Tibial artery (tissue), 4 donors: ENCODE measurements around the gene FUT7.
A peak's percentile ranks its signal among the peaks of the same experiment; 100 is the strongest.

Experiments
- DNase-seq, 2 donors: peaks; one replicate each; pipeline ENCODE4 v3.0.0-alpha.2; 2019
- H3K27ac ChIP-seq, 2 donors: fragments of 200-600 bp; sonication (generic) in 1 of 2; 1 replicate in 1 of 2; 2 replicates in 1 of 2; pipeline ENCODE4 v1.5.1; 2018 to 2019; ENCODE audit warnings: mild to moderate bottlenecking in 1 of 2
- H3K27me3 ChIP-seq, 2 donors: fragments of 200-600 bp; sonication (generic) in 1 of 2; one replicate each; pipeline versions ENCODE4 v1.5.1 to v1.6.0; 2016 to 2019
- H3K36me3 ChIP-seq, 3 donors: fragments of 200-600 bp; sonication (generic) in 2 of 3; one replicate each; pipeline ENCODE4 v1.5.1; 2016 to 2019; ENCODE audit warnings: mild to moderate bottlenecking in 2 of 3
- H3K4me1 ChIP-seq, 4 donors: fragments of 200-600 bp; sonication (generic) in 2 of 4; 1 replicate in 3 of 4; 2 replicates in 1 of 4; pipeline ENCODE4 v1.5.1; 2016 to 2019
- H3K4me3 ChIP-seq, 2 donors: fragments of 200-600 bp; sonication (generic) in 1 of 2; 1 replicate in 1 of 2; 2 replicates in 1 of 2; pipeline ENCODE4 v1.5.1; 2018 to 2019; ENCODE audit warnings: mild to moderate bottlenecking in 2 of 2
- H3K9me3 ChIP-seq, 3 donors: fragments of 200-600 bp; sonication (generic) in 1 of 3; one replicate each; pipeline ENCODE4 v1.5.1; 2016 to 2019
- intact Hi-C: fragments of 100-400 bp; cut with DNase I; formaldehyde crosslinking; loops from one replicate; pipeline ENCODE4 v1.15.0; 2023; ENCODE audit warnings: low total_unique reads
- TF ChIP-seq, protein P1 (sequence below), 2 experiments: fragments of 200-600 bp in 1 of 2; fragments of 450-650 bp in 1 of 2; IDR thresholded peaks; one replicate each; pipeline ENCODE4 v1.5.1; 2017 to 2019; ENCODE audit warnings: antibody characterized with exemption in 2 of 2, mild to moderate bottlenecking in 1 of 2, moderate library complexity in 1 of 2

FUT7 gene

DNA sequence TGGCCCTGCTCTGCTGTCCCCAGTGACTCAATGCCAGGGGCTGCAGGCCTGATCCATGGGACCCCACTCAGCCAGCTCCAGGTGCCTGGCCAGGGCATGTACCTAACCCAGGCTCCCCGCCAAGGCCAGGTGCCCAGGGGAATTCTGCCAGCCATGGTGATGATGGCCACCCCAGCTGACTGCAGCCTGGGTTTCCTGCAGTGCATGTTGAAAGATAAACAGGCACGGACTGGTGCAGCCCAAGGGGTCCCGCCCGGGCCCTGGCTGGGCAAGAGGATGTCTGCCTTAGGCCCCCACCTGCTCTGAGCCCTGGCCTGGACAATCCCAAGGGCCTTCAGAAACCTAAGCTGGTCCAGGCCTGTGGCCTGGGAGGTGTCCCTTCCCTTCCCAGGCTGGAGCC is 5.1 kb downstream of the FUT7 start:
- Histone ChIP-seq H3K4me1 (peaks cover 0 to 38% (median 28%) of the 10 kb centered on the region in 4 donors), H3K27me3 (no peaks in the 10 kb centered on the region), H3K27ac (peak overlapping the region; percentile 31 to 72), H3K4me3 (peak overlapping the region; percentile 51 to 57), H3K9me3 (no peaks in the 10 kb centered on the region), H3K36me3 (no peaks in the 10 kb centered on the region)
- TF ChIP-seq, protein P1, sequence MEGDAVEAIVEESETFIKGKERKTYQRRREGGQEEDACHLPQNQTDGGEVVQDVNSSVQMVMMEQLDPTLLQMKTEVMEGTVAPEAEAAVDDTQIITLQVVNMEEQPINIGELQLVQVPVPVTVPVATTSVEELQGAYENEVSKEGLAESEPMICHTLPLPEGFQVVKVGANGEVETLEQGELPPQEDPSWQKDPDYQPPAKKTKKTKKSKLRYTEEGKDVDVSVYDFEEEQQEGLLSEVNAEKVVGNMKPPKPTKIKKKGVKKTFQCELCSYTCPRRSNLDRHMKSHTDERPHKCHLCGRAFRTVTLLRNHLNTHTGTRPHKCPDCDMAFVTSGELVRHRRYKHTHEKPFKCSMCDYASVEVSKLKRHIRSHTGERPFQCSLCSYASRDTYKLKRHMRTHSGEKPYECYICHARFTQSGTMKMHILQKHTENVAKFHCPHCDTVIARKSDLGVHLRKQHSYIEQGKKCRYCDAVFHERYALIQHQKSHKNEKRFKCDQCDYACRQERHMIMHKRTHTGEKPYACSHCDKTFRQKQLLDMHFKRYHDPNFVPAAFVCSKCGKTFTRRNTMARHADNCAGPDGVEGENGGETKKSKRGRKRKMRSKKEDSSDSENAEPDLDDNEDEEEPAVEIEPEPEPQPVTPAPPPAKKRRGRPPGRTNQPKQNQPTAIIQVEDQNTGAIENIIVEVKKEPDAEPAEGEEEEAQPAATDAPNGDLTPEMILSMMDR (IDR thresholded peaks at IDR 0.05): no peak
- DNase-seq: no peak
- intact Hi-C loops: loop anchor here (5.0 kb wide), 2 partner anchors 75 to 185 kb away; partner anchors contain the start of genes AJM1 and LCN12

DNA sequence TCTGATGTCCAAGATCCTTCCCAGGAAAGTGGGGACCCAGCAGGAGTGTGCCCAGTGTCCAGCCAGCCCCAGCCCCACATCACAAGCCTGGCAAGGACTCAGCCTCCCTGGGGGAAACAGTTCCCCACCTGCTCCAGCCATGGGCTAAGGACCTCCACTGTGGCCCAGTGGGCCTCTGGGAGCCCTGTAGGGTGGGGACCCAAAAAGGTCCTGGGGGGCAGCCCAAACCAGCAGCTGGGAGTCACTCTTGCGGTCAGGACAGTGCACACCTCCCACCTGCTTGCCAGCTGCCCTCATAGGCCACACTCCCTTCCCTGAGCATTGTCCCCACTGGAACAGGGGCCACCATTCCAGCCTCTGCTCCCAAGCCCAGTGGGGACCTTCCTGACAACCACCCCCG is 5.5 kb downstream of the FUT7 start:
- intact Hi-C loops: loop anchor here (5.0 kb wide), 2 partner anchors 74 to 184 kb away; partner anchors contain the start of genes AJM1 and LCN12
- H3K27ac ChIP-seq: no peak overlapping the region
- no peak overlapping the region for H3K4me3 ChIP-seq
- H3K4me1 ChIP-seq: peaks cover 0 to 38% (median 28%) of the 10 kb centered on the region in 4 donors
- TF ChIP-seq, protein P1 (IDR thresholded peaks at IDR 0.05): no peak
- no peaks in the 10 kb centered on the region for H3K27me3 ChIP-seq
- H3K36me3 ChIP-seq: peaks cover 0 to 2% (median 0%) of the 10 kb centered on the region in 3 donors
- H3K9me3 ChIP-seq: no peaks in the 10 kb centered on the region
- DNase-seq: no peak

DNA sequence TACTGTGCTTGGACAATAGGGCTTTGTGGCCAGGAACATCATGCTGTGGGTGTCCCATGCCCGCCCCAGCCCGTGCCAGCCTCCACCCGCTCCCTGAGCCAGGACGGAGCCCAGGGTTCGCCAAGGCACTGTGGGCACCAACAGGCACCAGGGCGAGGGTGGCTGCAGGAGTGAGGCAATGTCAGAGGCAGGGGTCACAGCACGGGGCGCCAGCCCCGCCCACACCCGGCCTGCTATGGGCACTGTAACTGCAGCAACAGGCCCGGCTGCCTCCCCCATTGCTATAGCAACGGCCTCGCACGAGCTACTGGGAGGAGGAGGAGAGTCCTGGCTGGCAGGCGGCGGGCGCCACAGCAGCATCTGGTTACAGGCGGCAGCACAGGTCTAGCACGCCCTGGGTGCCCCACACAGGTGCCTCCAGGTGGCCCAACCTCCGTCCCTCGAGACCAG is 6.3 kb downstream of the FUT7 start:
- Histone ChIP-seq H3K27ac (no peak overlapping the region), H3K4me3 (no peak overlapping the region), H3K4me1 (peaks cover 0 to 38% (median 28%) of the 10 kb centered on the region in 4 donors), H3K9me3 (no peaks in the 10 kb centered on the region), H3K36me3 (peaks cover 0 to 11% (median 0%) of the 10 kb centered on the region in 3 donors), H3K27me3 (no peaks in the 10 kb centered on the region)
- TF ChIP-seq, protein P1 (IDR thresholded peaks at IDR 0.05): no peak
- intact Hi-C loops: loop anchor here (5.0 kb wide), 2 partner anchors 73 to 183 kb away; partner anchors contain the start of genes AJM1 and LCN12
- DNase-seq: no peak

DNA sequence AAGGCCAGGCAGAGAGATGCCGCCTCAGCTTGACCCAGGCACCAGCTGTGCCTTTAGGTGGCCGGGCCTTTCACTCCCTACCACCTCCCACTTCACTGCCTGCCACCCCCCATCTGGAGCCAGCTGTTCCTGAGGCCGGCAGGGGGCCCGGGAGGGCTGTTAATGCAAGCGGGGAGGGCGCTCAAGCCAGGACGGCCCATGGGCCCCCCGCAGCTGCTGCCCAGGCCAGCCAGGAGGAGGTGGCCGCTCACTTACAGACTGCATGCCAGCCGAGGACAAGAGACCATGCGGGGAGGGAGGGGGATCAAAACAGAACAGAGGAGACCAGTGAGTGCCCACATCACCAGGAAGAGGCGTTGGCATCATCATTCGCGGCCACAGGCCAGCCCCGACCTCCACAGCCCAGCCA is 8.3 kb downstream of the FUT7 start:
- Histone ChIP-seq H3K4me1 (peaks cover 0 to 27% (median 16%) of the 10 kb centered on the region in 4 donors), H3K27ac (no peak overlapping the region), H3K36me3 (peaks cover 0 to 26% (median 0%) of the 10 kb centered on the region in 3 donors), H3K9me3 (no peaks in the 10 kb centered on the region), H3K4me3 (no peak overlapping the region), H3K27me3 (no peaks in the 10 kb centered on the region)
- no peak for DNase-seq
- intact Hi-C loops: no loop called here
- TF ChIP-seq, protein P1 (IDR thresholded peaks at IDR 0.05): no peak

DNA sequence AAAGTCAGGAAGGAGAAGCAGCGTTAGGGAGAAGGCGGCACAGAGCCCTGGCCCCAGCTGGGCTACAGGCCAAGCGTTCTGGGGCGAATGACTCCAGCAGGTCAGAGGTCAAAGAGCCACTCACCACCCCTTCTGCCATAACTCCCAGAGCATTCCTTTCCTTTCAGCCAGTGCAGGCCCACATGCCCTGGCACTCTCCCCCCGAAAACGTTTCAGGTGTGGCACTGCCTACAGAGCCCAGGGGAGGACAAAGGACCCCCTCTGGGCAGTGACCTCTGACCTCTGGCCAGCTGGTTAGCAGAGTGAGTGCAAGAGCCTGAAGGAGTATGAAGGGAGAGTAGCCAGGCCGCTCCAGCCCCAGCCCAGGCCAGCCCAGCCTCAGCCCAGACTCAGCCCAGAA is 8.7 kb downstream of the FUT7 start:
- no peak for DNase-seq
- Histone ChIP-seq H3K27me3 (no peaks in the 10 kb centered on the region), H3K36me3 (peaks cover 0 to 27% (median under 1%) of the 10 kb centered on the region in 3 donors), H3K9me3 (no peaks in the 10 kb centered on the region), H3K27ac (no peak overlapping the region), H3K4me1 (peaks cover 0 to 24% (median 13%) of the 10 kb centered on the region in 4 donors), H3K4me3 (no peak overlapping the region)
- intact Hi-C loops: no loop called here
- TF ChIP-seq, protein P1 (IDR thresholded peaks at IDR 0.05): no peak
